Stimulated activated CD4-positive, alpha-beta T cell treated with anti-CD3 and anti-CD28 coated beads, Interleukin-2, amount 100 ng/mL, for 24 hours (primary cell): ENCODE measurements around the gene CEP19.

Experiments
- DNase-seq, 2 donors: peaks; one replicate each; pipeline ENCODE4 v3.0.0-alpha.2; 2020

The CEP19 gene

DNA sequence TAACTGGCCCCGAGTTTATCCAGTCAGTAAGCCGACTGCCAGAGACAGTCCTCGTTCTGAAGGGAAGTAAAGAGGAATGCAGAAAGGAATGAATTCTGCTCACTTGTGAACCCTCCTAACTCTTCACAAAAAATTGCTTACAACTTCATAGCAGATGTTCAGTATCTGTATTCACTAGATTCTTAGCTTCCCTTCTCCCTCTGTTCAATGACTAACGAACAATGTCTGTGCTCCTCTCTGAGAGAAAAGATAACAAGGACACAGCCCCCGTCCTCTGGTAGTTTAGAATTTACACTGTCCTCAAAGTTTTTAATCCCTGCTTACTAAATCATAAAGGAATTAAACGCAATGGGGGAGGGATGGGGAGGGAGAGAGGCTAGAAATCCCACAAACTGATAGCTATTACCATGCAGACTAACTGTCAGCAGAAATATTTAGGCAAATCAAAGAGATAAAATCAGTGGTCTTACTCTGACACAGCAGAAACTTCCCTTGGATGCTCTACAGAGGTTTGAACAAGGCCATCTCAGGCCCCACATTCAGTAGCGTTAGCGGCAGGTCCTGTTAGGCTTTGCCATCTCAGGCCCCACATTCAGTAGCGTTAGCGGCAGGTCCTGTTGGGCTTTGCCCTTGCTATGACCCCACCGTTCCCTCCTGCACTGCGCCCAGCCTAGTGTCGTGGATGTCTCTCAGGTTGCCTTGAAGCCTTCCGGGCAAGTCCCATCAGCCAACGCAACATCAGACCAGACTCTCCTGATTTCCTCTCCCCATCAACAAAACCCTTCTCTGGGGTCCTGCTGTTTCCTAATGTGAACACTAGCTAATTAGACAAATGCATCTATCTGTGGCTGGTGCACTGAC lies 49.1 kb downstream of the CEP19 start:
- no peak for DNase-seq

DNA sequence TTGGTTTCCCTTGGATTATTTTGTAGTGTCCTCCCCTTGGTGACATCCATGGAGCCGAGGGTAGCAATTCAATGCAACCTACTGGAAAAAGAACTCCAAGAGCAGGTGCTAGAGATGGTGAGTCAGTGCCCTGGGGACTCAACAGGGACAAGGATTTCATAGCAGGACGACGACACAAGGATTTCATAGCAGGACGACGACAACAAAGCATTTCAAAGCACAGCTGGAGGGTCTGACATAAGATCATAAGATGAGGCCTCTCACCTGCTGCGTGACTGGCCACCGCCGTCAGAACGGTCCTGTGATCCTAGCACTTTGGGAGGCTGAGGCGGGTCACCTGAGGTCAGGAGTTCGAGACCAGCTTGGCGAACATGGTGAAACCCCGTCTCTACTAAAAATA lies 50.0 kb downstream of the CEP19 start:
- no peak for DNase-seq

DNA sequence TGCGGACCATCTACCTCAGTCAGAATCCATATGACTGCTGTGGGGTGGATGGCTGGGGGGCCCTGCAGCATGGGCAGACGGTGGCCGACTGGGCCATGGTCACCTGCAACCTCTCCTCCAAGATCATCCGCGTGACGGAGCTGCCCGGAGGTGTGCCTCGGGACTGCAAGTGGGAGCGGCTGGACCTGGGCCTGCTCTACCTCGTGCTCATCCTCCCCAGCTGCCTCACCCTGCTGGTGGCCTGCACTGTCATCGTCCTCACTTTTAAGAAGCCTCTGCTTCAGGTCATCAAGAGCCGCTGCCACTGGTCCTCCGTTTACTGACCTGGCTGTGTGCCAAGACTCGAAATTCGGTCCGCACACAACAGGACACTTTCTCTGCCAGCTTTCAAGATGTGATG lies 50.6 kb downstream of the CEP19 start:
- no peak for DNase-seq

DNA sequence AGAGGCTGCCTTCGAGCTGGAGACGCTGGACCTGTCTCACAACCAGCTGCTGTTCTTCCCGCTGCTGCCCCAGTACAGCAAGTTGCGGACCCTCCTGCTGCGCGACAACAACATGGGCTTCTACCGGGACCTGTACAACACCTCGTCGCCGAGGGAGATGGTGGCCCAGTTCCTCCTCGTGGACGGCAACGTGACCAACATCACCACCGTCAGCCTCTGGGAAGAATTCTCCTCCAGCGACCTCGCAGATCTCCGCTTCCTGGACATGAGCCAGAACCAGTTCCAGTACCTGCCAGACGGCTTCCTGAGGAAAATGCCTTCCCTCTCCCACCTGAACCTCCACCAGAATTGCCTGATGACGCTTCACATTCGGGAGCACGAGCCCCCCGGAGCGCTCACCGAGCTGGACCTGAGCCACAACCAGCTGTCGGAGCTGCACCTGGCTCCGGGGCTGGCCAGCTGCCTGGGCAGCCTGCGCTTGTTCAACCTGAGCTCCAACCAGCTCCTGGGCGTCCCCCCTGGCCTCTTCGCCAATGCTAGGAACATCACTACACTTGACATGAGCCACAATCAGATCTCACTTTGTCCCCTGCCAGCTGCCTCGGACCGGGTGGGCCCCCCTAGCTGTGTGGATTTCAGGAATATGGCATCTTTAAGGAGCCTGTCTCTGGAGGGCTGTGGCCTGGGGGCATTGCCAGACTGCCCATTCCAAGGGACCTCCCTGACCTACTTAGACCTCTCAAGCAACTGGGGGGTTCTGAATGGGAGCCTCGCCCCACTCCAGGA lies 51.5 kb downstream of the CEP19 start:
- no peak for DNase-seq

DNA sequence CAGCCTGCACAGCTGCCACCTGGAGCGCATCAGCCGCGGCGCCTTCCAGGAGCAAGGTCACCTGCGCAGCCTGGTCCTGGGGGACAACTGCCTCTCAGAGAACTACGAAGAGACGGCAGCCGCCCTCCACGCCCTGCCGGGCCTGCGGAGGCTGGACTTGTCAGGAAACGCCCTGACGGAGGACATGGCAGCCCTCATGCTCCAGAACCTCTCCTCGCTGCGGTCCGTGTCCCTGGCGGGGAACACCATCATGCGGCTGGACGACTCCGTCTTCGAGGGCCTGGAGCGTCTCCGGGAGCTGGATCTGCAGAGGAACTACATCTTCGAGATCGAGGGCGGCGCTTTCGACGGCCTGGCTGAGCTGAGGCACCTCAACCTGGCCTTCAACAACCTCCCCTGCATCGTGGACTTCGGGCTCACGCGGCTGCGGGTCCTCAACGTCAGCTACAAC lies 52.1 kb downstream of the CEP19 start:
- DNase-seq = no peak
